Type B pancreatic cell (in vitro differentiated cells): ENCODE results near the gene PDIA2. TPM values are rescaled to one million over a fixed set of nuclear protein-coding genes. Genes with fewer than 3 reads are reported as not detected.

Source experiments
- DNase-seq: peaks from one replicate; pipeline ENCODE4 v3.0.0; 2021; ENCODE audit warnings: mixed read lengths; ENCODE audit not compliant: unreplicated experiment; ENCODE audit errors: extremely low spot score
- H3K27ac Mint-ChIP-seq: 2 replicates; pipeline ENCODE4 v1.8.0; 2021; ENCODE audit warnings: mild to moderate bottlenecking, mixed read lengths
- H3K27me3 Mint-ChIP-seq: 2 replicates; pipeline ENCODE4 v1.8.0; 2021; ENCODE audit warnings: mixed read lengths
- H3K36me3 Mint-ChIP-seq: 2 replicates; pipeline ENCODE4 v1.8.0; 2021; ENCODE audit warnings: mixed read lengths
- H3K4me1 Mint-ChIP-seq: one replicate; pipeline ENCODE4 v1.8.0; 2021; ENCODE audit warnings: mixed read lengths; ENCODE audit not compliant: unreplicated experiment
- H3K4me3 Mint-ChIP-seq: 2 replicates; pipeline ENCODE4 v1.8.0; 2021; ENCODE audit warnings: mild to moderate bottlenecking, mixed read lengths
- H3K9me3 Mint-ChIP-seq: 2 replicates; pipeline ENCODE4 v1.8.0; 2021; ENCODE audit warnings: mixed read lengths
- CTCF ChIP-seq: fragments of 200-600 bp; sonication (generic); conservative IDR thresholded peaks from 2 replicates; pipeline ENCODE4 v1.5.0; 2021; ENCODE audit warnings: antibody characterized with exemption, mild to moderate bottlenecking
- total RNA-seq: library from RNA; stranded (reverse); gene quantifications from 2 replicates; pipeline ENCODE4 v1.2.1, GENCODE V29; 2021; ENCODE audit warnings: low replicate concordance

Gene PDIA2
- total RNA-seq, 1 donor from 2014 or later = 1.0 TPM

- Mint-ChIP-seq H3K4me3 (no peak overlapping the region), H3K36me3 (peaks cover 7% of the 10 kb centered on the region)
- DNase-seq = no peak
Measured at GRCh38 chr16:243348-243747, 39.6 kb upstream of the PDIA2 start.

GRCh38 chr16:245105-245504 lies 37.9 kb upstream of the PDIA2 start:
- Mint-ChIP-seq H3K36me3 (peaks cover 1% of the 10 kb centered on the region), H3K4me3 (no peak overlapping the region), H3K27ac (no peak overlapping the region), H3K9me3 (no peaks in the 10 kb centered on the region), H3K4me1 (peaks cover 2% of the 10 kb centered on the region), H3K27me3 (no peaks in the 10 kb centered on the region)
- no peak for TF ChIP-seq CTCF
- DNase-seq = no peak

More at GRCh38 chr16:243348-243747, 39.6 kb upstream of the PDIA2 start:
- no peak overlapping the region for H3K27ac Mint-ChIP-seq
- no peaks in the 10 kb centered on the region for H3K9me3 Mint-ChIP-seq
- H3K27me3 Mint-ChIP-seq = no peaks in the 10 kb centered on the region
- TF ChIP-seq CTCF = no peak
- H3K4me1 Mint-ChIP-seq = peaks cover 8% of the 10 kb centered on the region

GRCh38 chr16:247027-247426 lies 35.9 kb upstream of the PDIA2 start:
- no peaks in the 10 kb centered on the region for H3K4me1 Mint-ChIP-seq
- TF ChIP-seq CTCF = no peak
- peaks cover 7% of the 10 kb centered on the region for H3K36me3 Mint-ChIP-seq
- no peak for DNase-seq
- no peaks in the 10 kb centered on the region for H3K27me3 Mint-ChIP-seq
- H3K9me3 Mint-ChIP-seq = no peaks in the 10 kb centered on the region
- H3K4me3 Mint-ChIP-seq = no peak overlapping the region
- H3K27ac Mint-ChIP-seq = no peak overlapping the region

- no peaks in the 10 kb centered on the region for H3K27me3 Mint-ChIP-seq
- H3K9me3 Mint-ChIP-seq = no peaks in the 10 kb centered on the region
- H3K27ac Mint-ChIP-seq = no peak overlapping the region
- peaks cover 9% of the 10 kb centered on the region for H3K4me1 Mint-ChIP-seq
- H3K4me3 Mint-ChIP-seq = no peak overlapping the region
- DNase-seq = no peak
- no peak for TF ChIP-seq CTCF
- H3K36me3 Mint-ChIP-seq = peaks cover 7% of the 10 kb centered on the region
Measured at GRCh38 chr16:249431-249830, 33.5 kb upstream of the PDIA2 start.

- H3K9me3 Mint-ChIP-seq = no peaks in the 10 kb centered on the region
- H3K36me3 Mint-ChIP-seq = peaks cover 13% of the 10 kb centered on the region
- DNase-seq = no peak
- TF ChIP-seq CTCF = no peak
- peak overlapping the region; percentile 68 for H3K4me3 Mint-ChIP-seq
- no peaks in the 10 kb centered on the region for H3K27me3 Mint-ChIP-seq
- H3K4me1 Mint-ChIP-seq = peaks cover 9% of the 10 kb centered on the region
- peak overlapping the region; percentile 64 for H3K27ac Mint-ChIP-seq
Measured at GRCh38 chr16:252366-253337, 30.3 kb upstream of the PDIA2 start.
